ENCODE data around the gene SLX4IP.
"Not testable (repeated sequence)": the region's sequence is repeated elsewhere in the genome, so short reads cannot be mapped to it uniquely, and the experiment has no call there.

SLX4IP gene

GRCh38 chr20:10415013-10415650 lies 20.0 kb upstream of the SLX4IP start:
- H3K4me3 ChIP-seq (ENCODE audit: low read depth, low read length) = no peak overlapping the region
- no peak for DNase-seq (ENCODE audit: low read depth)
- TF ChIP-seq CTCF (IDR thresholded peaks at IDR 0.05; ENCODE audit: insufficient read depth, low read depth, low read length, missing control alignments) = no peak

GRCh38 chr20:10417218-10417617 lies 17.9 kb upstream of the SLX4IP start:
- not testable (repeated sequence) for DNase-seq (ENCODE audit: low read depth); H3K4me3 ChIP-seq (ENCODE audit: low read depth, low read length)

- TF ChIP-seq CTCF (IDR thresholded peaks at IDR 0.05; ENCODE audit: insufficient read depth, low read depth, low read length, missing control alignments) = no peak
- DNase-seq (ENCODE audit: low read depth) = no peak
These were observed 15.5 kb upstream of the SLX4IP start for GRCh38 chr20:10419550-10420133.

GRCh38 chr20:10423735-10424134 lies 11.4 kb upstream of the SLX4IP start:
- TF ChIP-seq CTCF (IDR thresholded peaks at IDR 0.05; ENCODE audit: insufficient read depth, low read depth, low read length, missing control alignments) = no peak
- no peak for DNase-seq (ENCODE audit: low read depth)
- no peak overlapping the region for H3K4me3 ChIP-seq (ENCODE audit: low read depth, low read length)

More at GRCh38 chr20:10419550-10420133, 15.5 kb upstream of the SLX4IP start:
- no peak overlapping the region for H3K4me3 ChIP-seq (ENCODE audit: low read depth, low read length)

GRCh38 chr20:10427060-10427692 lies 7.9 kb upstream of the SLX4IP start:
- TF ChIP-seq CTCF (IDR thresholded peaks at IDR 0.05; ENCODE audit: insufficient read depth, low read depth, low read length, missing control alignments) = peak; percentile 75
- H3K4me3 ChIP-seq (ENCODE audit: low read depth, low read length) = no peak overlapping the region
- DNase-seq (ENCODE audit: low read depth) = peak; percentile 55

- peak; percentile 37 for DNase-seq (ENCODE audit: low read depth)
- no peak for TF ChIP-seq CTCF (IDR thresholded peaks at IDR 0.05; ENCODE audit: insufficient read depth, low read depth, low read length, missing control alignments)
- no peak overlapping the region for H3K4me3 ChIP-seq (ENCODE audit: low read depth, low read length)
These were observed 7.1 kb upstream of the SLX4IP start for GRCh38 chr20:10428008-10428407.

GRCh38 chr20:10429443-10429981 lies 5.6 kb upstream of the SLX4IP start:
- H3K4me3 ChIP-seq (ENCODE audit: low read depth, low read length) = no peak overlapping the region
- DNase-seq (ENCODE audit: low read depth) = no peak
- TF ChIP-seq CTCF (IDR thresholded peaks at IDR 0.05; ENCODE audit: insufficient read depth, low read depth, low read length, missing control alignments) = no peak

Data from GM12865 (cell line).